ENCODE data around the gene GLP2R.

GLP2R gene

GRCh38 chr17:9828296-9829295 is 2.9 kb downstream of the GLP2R start:
- Histone ChIP-seq H3K27ac (no peak overlapping the region), H4K20me1 (no peaks in the 10 kb centered on the region), H3K4me1 (peaks cover 19% of the 10 kb centered on the region), H3K27me3 (no peaks in the 10 kb centered on the region), H3K9ac (no peak overlapping the region), H3K4me3 (no peak overlapping the region), H3K9me3 (no peaks in the 10 kb centered on the region), H3K36me3 (no peaks in the 10 kb centered on the region), H3K4me2 (no peak overlapping the region)
- TF ChIP-seq Cebpa-rat (IDR thresholded peaks at IDR 0.05) = no peak

- no peak overlapping the region for H3K27ac ChIP-seq
Observed at GRCh38 chr17:9829343-9829742, 3.6 kb downstream of the GLP2R start.

DNA sequence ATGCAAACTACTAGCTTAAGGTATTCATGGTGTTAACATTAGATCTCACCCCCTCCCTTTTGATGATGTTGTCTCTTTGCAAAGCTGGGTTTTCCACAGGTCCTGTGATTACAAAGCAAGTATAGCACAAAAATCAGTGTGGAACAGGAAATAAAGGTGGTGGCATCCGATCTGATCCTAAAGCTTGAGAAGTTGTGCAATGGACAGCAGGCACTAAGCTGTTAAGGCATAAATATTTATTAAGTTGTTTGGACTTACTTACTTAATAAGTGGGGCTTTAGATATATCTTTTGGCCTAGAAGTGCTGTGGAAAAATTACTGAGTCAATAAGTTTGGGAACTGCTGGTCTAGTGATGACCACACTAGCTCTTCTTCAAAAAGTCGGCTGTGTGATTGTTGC is 5.0 kb downstream of the GLP2R start:
- no peak for TF ChIP-seq Cebpa-rat (IDR thresholded peaks at IDR 0.05)
- Histone ChIP-seq H3K9me3 (no peaks in the 10 kb centered on the region), H3K27ac (no peak overlapping the region), H3K4me3 (no peak overlapping the region), H3K36me3 (no peaks in the 10 kb centered on the region), H3K27me3 (no peaks in the 10 kb centered on the region), H3K4me2 (no peak overlapping the region), H4K20me1 (no peaks in the 10 kb centered on the region), H3K9ac (no peak overlapping the region), H3K4me1 (peaks cover 8% of the 10 kb centered on the region)

More at GRCh38 chr17:9829343-9829742, 3.6 kb downstream of the GLP2R start:
- Histone ChIP-seq H4K20me1 (no peaks in the 10 kb centered on the region), H3K36me3 (no peaks in the 10 kb centered on the region), H3K9me3 (no peaks in the 10 kb centered on the region), H3K4me1 (peaks cover 19% of the 10 kb centered on the region), H3K9ac (no peak overlapping the region), H3K4me3 (no peak overlapping the region), H3K4me2 (no peak overlapping the region), H3K27me3 (no peaks in the 10 kb centered on the region)
- TF ChIP-seq Cebpa-rat (IDR thresholded peaks at IDR 0.05) = no peak

DNA sequence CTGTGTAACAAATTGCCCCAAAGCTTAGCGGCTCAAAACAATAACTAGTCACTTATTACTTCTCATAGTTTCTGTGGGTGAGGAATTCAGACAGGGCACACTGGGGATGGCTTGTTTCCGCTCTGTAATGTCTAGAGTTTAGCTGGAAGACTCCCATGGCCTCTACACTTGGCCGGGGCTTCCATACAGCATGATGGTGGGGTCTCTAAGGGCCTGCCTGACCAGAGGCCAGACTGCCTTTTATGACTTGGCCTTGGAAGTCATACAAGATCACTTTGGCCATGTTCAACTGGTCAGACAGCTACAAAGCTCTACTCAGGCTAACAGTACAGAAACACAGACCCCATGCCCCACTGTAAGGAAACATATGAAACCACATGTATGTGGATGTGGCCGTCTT is 8.2 kb downstream of the GLP2R start:
- H3K9me3 ChIP-seq = no peaks in the 10 kb centered on the region
- H3K4me3 ChIP-seq = no peak overlapping the region
- no peak overlapping the region for H3K4me2 ChIP-seq
- no peaks in the 10 kb centered on the region for H3K4me1 ChIP-seq
- no peaks in the 10 kb centered on the region for H4K20me1 ChIP-seq
- no peak overlapping the region for H3K9ac ChIP-seq
- TF ChIP-seq Cebpa-rat (IDR thresholded peaks at IDR 0.05) = no peak
- no peaks in the 10 kb centered on the region for H3K27me3 ChIP-seq
- no peak overlapping the region for H3K27ac ChIP-seq
- H3K36me3 ChIP-seq = no peaks in the 10 kb centered on the region

GRCh38 chr17:9837551-9838471 is 12.1 kb downstream of the GLP2R start:
- Histone ChIP-seq H3K27ac (no peak overlapping the region), H4K20me1 (no peaks in the 10 kb centered on the region), H3K9me3 (no peaks in the 10 kb centered on the region), H3K4me2 (no peak overlapping the region), H3K4me1 (no peaks in the 10 kb centered on the region), H3K9ac (no peak overlapping the region), H3K36me3 (no peaks in the 10 kb centered on the region), H3K27me3 (no peaks in the 10 kb centered on the region), H3K4me3 (no peak overlapping the region)
- TF ChIP-seq Cebpa-rat (IDR thresholded peaks at IDR 0.05) = no peak

DNA sequence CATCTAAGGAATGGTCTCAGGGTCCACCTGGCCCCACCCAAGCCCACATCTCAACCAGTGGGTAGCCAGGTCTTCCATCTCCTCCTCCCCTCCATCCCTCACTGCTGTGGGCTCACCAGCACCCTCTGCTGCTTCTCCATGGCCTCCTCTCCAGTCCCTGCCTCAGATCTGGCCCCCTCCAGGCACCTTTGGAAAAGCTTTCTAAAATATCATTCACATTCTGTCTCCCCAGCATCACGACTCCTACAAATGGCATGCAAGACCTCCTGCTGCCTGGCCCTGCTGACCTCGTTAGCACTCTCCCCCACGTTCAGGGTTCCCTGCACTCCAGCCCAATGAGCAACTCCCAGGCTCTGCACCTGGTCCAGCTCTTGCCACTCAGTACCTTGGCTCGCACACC is 13.7 kb downstream of the GLP2R start:
- no peak overlapping the region for H3K4me2 ChIP-seq
- no peak overlapping the region for H3K27ac ChIP-seq
- no peaks in the 10 kb centered on the region for H3K27me3 ChIP-seq
- H3K4me1 ChIP-seq = no peaks in the 10 kb centered on the region
- H3K4me3 ChIP-seq = no peak overlapping the region
- TF ChIP-seq Cebpa-rat (IDR thresholded peaks at IDR 0.05) = no peak
- no peaks in the 10 kb centered on the region for H3K36me3 ChIP-seq
- no peak overlapping the region for H3K9ac ChIP-seq
- H3K9me3 ChIP-seq = no peaks in the 10 kb centered on the region
- no peaks in the 10 kb centered on the region for H4K20me1 ChIP-seq

- H3K36me3 ChIP-seq = no peaks in the 10 kb centered on the region
- H3K4me3 ChIP-seq = no peak overlapping the region
- H4K20me1 ChIP-seq = no peaks in the 10 kb centered on the region
- no peak overlapping the region for H3K9ac ChIP-seq
- no peak overlapping the region for H3K4me2 ChIP-seq
- H3K4me1 ChIP-seq = no peaks in the 10 kb centered on the region
- H3K27ac ChIP-seq = no peak overlapping the region
- no peak for TF ChIP-seq Cebpa-rat (IDR thresholded peaks at IDR 0.05)
- no peaks in the 10 kb centered on the region for H3K9me3 ChIP-seq
- H3K27me3 ChIP-seq = no peaks in the 10 kb centered on the region
Observed at GRCh38 chr17:9842057-9842758, 16.5 kb downstream of the GLP2R start.

- Histone ChIP-seq H3K4me3 (no peak overlapping the region), H4K20me1 (no peaks in the 10 kb centered on the region), H3K9me3 (no peaks in the 10 kb centered on the region), H3K36me3 (no peaks in the 10 kb centered on the region), H3K27me3 (no peaks in the 10 kb centered on the region), H3K9ac (no peak overlapping the region), H3K4me1 (no peaks in the 10 kb centered on the region), H3K27ac (no peak overlapping the region), H3K4me2 (no peak overlapping the region)
- no peak for TF ChIP-seq Cebpa-rat (IDR thresholded peaks at IDR 0.05)
Observed at GRCh38 chr17:9843152-9844010, 17.7 kb downstream of the GLP2R start.

- H3K9ac ChIP-seq = no peak overlapping the region
- H3K27ac ChIP-seq = no peak overlapping the region
- H3K9me3 ChIP-seq = no peaks in the 10 kb centered on the region
- no peak overlapping the region for H3K4me3 ChIP-seq
- no peaks in the 10 kb centered on the region for H3K27me3 ChIP-seq
- H3K4me2 ChIP-seq = no peak overlapping the region
- no peaks in the 10 kb centered on the region for H4K20me1 ChIP-seq
- no peak for TF ChIP-seq Cebpa-rat (IDR thresholded peaks at IDR 0.05)
- H3K4me1 ChIP-seq = no peaks in the 10 kb centered on the region
- no peaks in the 10 kb centered on the region for H3K36me3 ChIP-seq
Observed at GRCh38 chr17:9844153-9844552, 18.4 kb downstream of the GLP2R start.

Data from BLaER1 (cell line).